ENCODE data around the gene RPLP1. TPM values are rescaled to one million over a fixed set of nuclear protein-coding genes. Genes with fewer than 3 reads are reported as not detected.

The RPLP1 gene
- total and polyA plus RNA-seq, 2 of the 8 experiments (the other 6 are each of a cell fraction or from before 2014, with no cell fraction given) = 2,089 to 4,387 TPM

DNA sequence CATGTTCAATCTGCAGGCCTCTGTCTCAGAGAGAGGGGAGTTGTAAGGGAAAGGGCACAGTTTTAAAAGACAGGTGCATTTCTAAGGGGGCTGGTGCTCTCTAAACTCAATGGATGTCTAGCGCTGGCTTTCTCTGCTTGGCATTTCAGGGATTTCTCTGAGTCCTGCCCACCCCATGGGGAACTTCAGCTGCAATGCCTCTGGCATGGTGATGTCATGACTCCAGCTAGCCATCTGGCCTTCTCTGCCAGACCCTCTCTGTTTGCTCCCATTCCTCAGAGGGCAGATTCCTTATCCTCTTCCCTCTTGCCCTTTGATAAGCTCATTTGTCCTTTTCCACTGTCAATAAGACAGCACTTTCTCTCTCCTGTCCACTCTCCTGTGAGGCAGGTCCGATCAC, 40.8 kb downstream of the RPLP1 start:
- no peak overlapping the region for H2BK5ac ChIP-seq (ENCODE audit: low read depth, low read length)
- H3K4ac ChIP-seq (replicated peaks; ENCODE audit: insufficient read length, low read depth, low read length) = no peak overlapping the region
- ChIA-PET POLR2A (ENCODE audit: partially characterized antibody) (interaction anchor here (2.3 kb wide), 1 partner anchor 41 kb away, joined by 6 read pairs; the partner anchor contains the start of gene RPLP1), CTCF (ENCODE audit: partially characterized antibody) (interaction anchor here (0.8 to 1.8 kb wide), 6 partner anchors 9 to 110 kb away, joined by 4 to 16 read pairs (median 4); no protein-coding TSS in a partner anchor)
- no peak overlapping the region for H4K91ac ChIP-seq (replicated peaks; ENCODE audit: insufficient read length, low read length)
- DNase-seq (ENCODE audit: low read depth in 1 of 2, low spot score in 2 of 2) = no peak
- H2AK5ac ChIP-seq (ENCODE audit: low read depth, low read length) = no peak overlapping the region
- no peak overlapping the region for H2BK12ac ChIP-seq (ENCODE audit: low read depth, low read length)
- no peak overlapping the region for H3K9ac ChIP-seq (replicated peaks in 1 of 4; ENCODE audit: extremely low read depth in 1 of 4, low read depth in 3 of 4, low read length in 3 of 4)
- no peaks in the 10 kb centered on the region for H3K79me1 ChIP-seq (ENCODE audit: low read depth, low read length)
- no peak overlapping the region for H3K18ac ChIP-seq (ENCODE audit: extremely low read depth, low read length)
- no peak overlapping the region for H3K27ac ChIP-seq (ENCODE audit: low read depth, low read length)
- no peak overlapping the region for H4K8ac ChIP-seq (ENCODE audit: extremely low read depth, insufficient read depth, low read length)
- no peaks in the 10 kb centered on the region for H3K23me2 ChIP-seq (ENCODE audit: low read depth, low read length)
- H2BK120ac ChIP-seq (replicated peaks; ENCODE audit: low read depth, low read length) = no peak overlapping the region
- H4K20me1 ChIP-seq (replicated peaks in 1 of 2; ENCODE audit: control insufficient read depth in 1 of 2, insufficient read depth in 2 of 2, low read length in 2 of 2) = peaks cover 0 to 2% of the 10 kb centered on the region in 2 experiments
- no peak overlapping the region for H3K4me3 ChIP-seq (ENCODE audit: extremely low read depth in 1 of 4, insufficient read depth in 2 of 4, low read depth in 3 of 4, low read length in 4 of 4)
- no peak overlapping the region for H4K5ac ChIP-seq (ENCODE audit: insufficient read length, low read depth, low read length)
- no peak overlapping the region for H3K4me2 ChIP-seq (ENCODE audit: insufficient read depth in 1 of 2, low read depth in 2 of 2, low read length in 2 of 2)
- no peak for FAIRE-seq
- no peak overlapping the region for H3K14ac ChIP-seq (ENCODE audit: insufficient read length)
- H3K23ac ChIP-seq (ENCODE audit: insufficient read length) = no peak overlapping the region
- H3K9me3 ChIP-seq (ENCODE audit: insufficient read depth in 2 of 2, low read depth in 1 of 2, low read length in 1 of 2) = 0 out of 4 replicates have a peak, but pooled peaks cover 0 to 5% of the 10 kb centered on the region in 2 experiments
- H3K56ac ChIP-seq (replicated peaks; ENCODE audit: insufficient read length, low read depth, low read length) = no peak overlapping the region
- H2BK15ac ChIP-seq (ENCODE audit: low read length) = no peak overlapping the region
- H3K27me3 ChIP-seq (replicated peaks in 1 of 4; ENCODE audit: control insufficient read depth in 3 of 4, extremely low read depth in 1 of 4, insufficient read depth in 3 of 4, low read length in 3 of 4) = no peaks in the 10 kb centered on the region
- WGBS, 2 experiments (ENCODE audit: extremely low coverage in 1 of 2, insufficient coverage in 1 of 2, insufficient read length in 1 of 2, insufficient replicate concordance in 2 of 2, low coverage in 1 of 2, low lambda C conversion rate in 2 of 2, missing lambda C conversion rate in 1 of 2) = 94% methylated on average over 2 of the region's 2 CpGs; no CpG with 5 or more reads in 1 of the 2 experiments
- no peak overlapping the region for H2BK20ac ChIP-seq (ENCODE audit: low read length)
- no peaks in the 10 kb centered on the region for H3K4me1 ChIP-seq (replicated peaks in 1 of 4; ENCODE audit: control insufficient read depth in 3 of 4, insufficient read depth in 4 of 4, low read length in 3 of 4)
- no peaks in the 10 kb centered on the region for H3K79me2 ChIP-seq (ENCODE audit: control insufficient read depth in 1 of 2, insufficient read depth in 2 of 2, low read length in 2 of 2)
- no peak overlapping the region for H2AFZ ChIP-seq (ENCODE audit: low read length)
- no peaks in the 10 kb centered on the region for H3K36me3 ChIP-seq (ENCODE audit: control insufficient read depth in 2 of 4, insufficient read depth in 4 of 4, low read length in 3 of 4)
- TF ChIP-seq RNF2 (IDR thresholded peaks at IDR 0.05; ENCODE audit: borderline replicate concordance, low read depth, low read length, missing control alignments, poor library complexity, severe bottlenecking) (no peak), CBX8 (IDR thresholded peaks at IDR 0.05; ENCODE audit: borderline replicate concordance, low read depth, low read length) (no peak), FOSL1 (IDR thresholded peaks at IDR 0.05; ENCODE audit: insufficient read depth, low read depth, low read length) (no peak), EGR1 (IDR thresholded peaks at IDR 0.05; ENCODE audit: borderline replicate concordance, low read depth, low read length) (no peak), TAF7 (optimal IDR thresholded peaks at IDR 0.05; ENCODE audit: borderline replicate concordance, low read depth, low read length) (no peak), BRCA1 (IDR thresholded peaks at IDR 0.05; ENCODE audit: low read depth, low read length) (no peak), SRF (IDR thresholded peaks at IDR 0.05; ENCODE audit: low read depth, low read length) (no peak), RXRA (IDR thresholded peaks at IDR 0.05; ENCODE audit: insufficient read depth, low read depth, low read length) (no peak), HDAC2 (IDR thresholded peaks at IDR 0.05; ENCODE audit: borderline replicate concordance in 1 of 2, low read depth in 2 of 2, low read length in 2 of 2) (no peak), TCF12 (IDR thresholded peaks at IDR 0.05; ENCODE audit: low read depth, low read length) (no peak), YY1 (IDR thresholded peaks at IDR 0.05; ENCODE audit: low read depth, low read length) (no peak), TEAD4 (IDR thresholded peaks at IDR 0.05; ENCODE audit: low read depth, low read length) (no peak)
- TF ChIP-seq, protein P1, sequence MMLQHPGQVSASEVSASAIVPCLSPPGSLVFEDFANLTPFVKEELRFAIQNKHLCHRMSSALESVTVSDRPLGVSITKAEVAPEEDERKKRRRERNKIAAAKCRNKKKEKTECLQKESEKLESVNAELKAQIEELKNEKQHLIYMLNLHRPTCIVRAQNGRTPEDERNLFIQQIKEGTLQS (IDR thresholded peaks at IDR 0.05; ENCODE audit: insufficient read depth, low read depth, low read length) = no peak

All from H1 (cell line).